CD14-positive monocyte (primary cell): Measurements from ENCODE around the gene DIDO1. TPM values are rescaled to one million over a fixed set of nuclear protein-coding genes. Genes with fewer than 3 reads are reported as not detected.
A peak's percentile ranks its signal among the peaks of the same experiment; 100 is the strongest.

Experiments used
- DNase-seq, 3 donors: peaks; one replicate each; pipeline ENCODE4 v3.0.0-alpha.2; 2011 to 2022
- H2AFZ ChIP-seq: 2 replicates; pipeline ENCODE4 v1.6.0; 2012; ENCODE audit warnings: mild to moderate bottlenecking, low read depth, low read length, inconsistent platforms; ENCODE audit not compliant: insufficient read depth, poor library complexity, severe bottlenecking
- H3K27ac ChIP-seq, 2 donors: 1 replicate in 1 of 2; 2 replicates in 1 of 2; pipeline ENCODE4 v1.5.1; 2012 to 2013; ENCODE audit warnings: low read length in 2 of 2, control low read depth in 1 of 2, inconsistent platforms in 1 of 2, low read depth in 1 of 2, mild to moderate bottlenecking in 1 of 2
- H3K27me3 ChIP-seq, 2 donors: one replicate each; pipeline versions ENCODE4 v1.6.0 to v1.6.1; 2011 to 2013; ENCODE audit warnings: low read length in 2 of 2; ENCODE audit not compliant: control insufficient read depth in 2 of 2, insufficient read depth in 2 of 2
- H3K36me3 ChIP-seq, 2 donors: replicated peaks in 1 of 2; 1 replicate in 1 of 2; 2 replicates in 1 of 2; pipeline versions ENCODE4 v1.5.1 to v1.6.1; 2012 to 2013; ENCODE audit warnings: low read length in 2 of 2, control low read depth in 1 of 2, inconsistent platforms in 1 of 2, mild to moderate bottlenecking in 1 of 2; ENCODE audit not compliant: insufficient read depth in 2 of 2, control insufficient read depth in 1 of 2
- H3K4me1 ChIP-seq, 2 donors: 1 replicate in 1 of 2; 2 replicates in 1 of 2; pipeline versions ENCODE4 v1.5.1 to v1.6.1; 2012 to 2013; ENCODE audit warnings: low read length in 2 of 2, control low read depth in 1 of 2, inconsistent platforms in 1 of 2, mild to moderate bottlenecking in 1 of 2, moderate library complexity in 1 of 2; ENCODE audit not compliant: insufficient read depth in 2 of 2, control insufficient read depth in 1 of 2
- H3K4me2 ChIP-seq: replicated peaks from 2 replicates; pipeline ENCODE3; 2012; ENCODE audit warnings: low read length, moderate library complexity, mild to moderate bottlenecking; ENCODE audit not compliant: poor library complexity, severe bottlenecking; ENCODE audit errors: extremely low read depth
- H3K4me3 ChIP-seq, 3 experiments: fragments of 200-600 bp in 1 of 3; sonication (generic) in 1 of 3; replicated peaks in 1 of 3; 1 replicate in 2 of 3; 2 replicates in 1 of 3; pipeline ENCODE4 v1.5.1; 2011 to 2013; ENCODE audit warnings: low read length in 3 of 3, mild to moderate bottlenecking in 3 of 3, control low read depth in 2 of 3, low read depth in 2 of 3, inconsistent platforms in 1 of 3, moderate library complexity in 1 of 3
- H3K79me2 ChIP-seq: 2 replicates; pipeline ENCODE4 v1.6.0; 2012; ENCODE audit warnings: mild to moderate bottlenecking, control low read depth, inconsistent platforms, low read length, moderate library complexity; ENCODE audit not compliant: insufficient read depth
- H3K9ac ChIP-seq: 2 replicates; pipeline ENCODE4 v1.6.0; 2017; ENCODE audit warnings: low read length, mild to moderate bottlenecking; ENCODE audit not compliant: insufficient read depth, poor library complexity, severe bottlenecking
- H3K9me3 ChIP-seq, 2 donors: replicated peaks in 1 of 2; 1 replicate in 1 of 2; 2 replicates in 1 of 2; pipeline versions ENCODE4 v1.5.1 to v1.6.1; 2012 to 2013; ENCODE audit warnings: low read length in 2 of 2, control low read depth in 1 of 2; ENCODE audit not compliant: control insufficient read depth in 1 of 2, insufficient read depth in 1 of 2
- H4K20me1 ChIP-seq: 2 replicates; pipeline ENCODE4 v1.6.0; 2012; ENCODE audit warnings: mild to moderate bottlenecking, low read length, control low read depth, moderate library complexity; ENCODE audit not compliant: insufficient read depth
- H3K27ac Mint-ChIP-seq, 7 donors: one replicate each; pipeline ENCODE4 v1.8.0; 2020; ENCODE audit warnings: mild to moderate bottlenecking in 7 of 7, mixed read lengths in 7 of 7, moderate library complexity in 6 of 7, inconsistent platforms in 2 of 7
- H3K27me3 Mint-ChIP-seq, 3 donors: one replicate each; pipeline ENCODE4 v1.8.0; 2021 to 2022; ENCODE audit warnings: low read depth in 3 of 3, mild to moderate bottlenecking in 3 of 3, mixed read lengths in 3 of 3, moderate library complexity in 3 of 3, inconsistent platforms in 1 of 3
- H3K36me3 Mint-ChIP-seq, 2 donors: one replicate each; pipeline ENCODE4 v1.8.0; 2020; ENCODE audit warnings: mixed read lengths in 2 of 2, inconsistent platforms in 1 of 2, mild to moderate bottlenecking in 1 of 2
- H3K4me1 Mint-ChIP-seq: one replicate; pipeline ENCODE4 v1.8.0; 2020; ENCODE audit warnings: mild to moderate bottlenecking, mixed read lengths
- H3K4me3 Mint-ChIP-seq, 2 donors: one replicate each; pipeline ENCODE4 v1.8.0; 2020; ENCODE audit warnings: mild to moderate bottlenecking in 2 of 2, mixed read lengths in 2 of 2, moderate library complexity in 1 of 2
- H3K9me3 Mint-ChIP-seq, 7 donors: one replicate each; pipeline ENCODE4 v1.8.0; 2020 to 2022; ENCODE audit warnings: mixed read lengths in 7 of 7, mild to moderate bottlenecking in 6 of 7, moderate library complexity in 6 of 7, inconsistent platforms in 2 of 7
- CTCF ChIP-seq: fragments of 200-600 bp; IDR thresholded peaks from one replicate; pipeline ENCODE4 v1.8.0; 2022; ENCODE audit warnings: antibody characterized with exemption, mild to moderate bottlenecking
- WGBS: methylation state at CpG from one replicate; pipeline ENCODE4 v1.1.5; 2013; ENCODE audit warnings: missing lambda C conversion rate; ENCODE audit not compliant: insufficient coverage; 5-methylcytosine and 5-hydroxymethylcytosine counted together
- intact Hi-C, 2 donors: fragments of 100-400 bp; cut with micrococcal nuclease; formaldehyde crosslinking; loops; one replicate each; pipeline versions ENCODE4 v1.15.0 to v1.15.1; 2023
- polyA plus RNA-seq, 3 donors: library from polyadenylated mRNA; depleted of rRNA in 1 of 3; unstranded in 2 of 3; stranded (reverse) in 1 of 3; fragments of 300-500 nt in 2 of 3; fragments of >200 nt in 1 of 3; fragmentation: Illumina TruSeq in 2 of 3; gene quantifications; 1 replicate in 2 of 3; 2 replicates in 1 of 3; pipeline ENCODE4 v1.2.3, GENCODE V29; 2012 to 2021

The DIDO1 gene
- polyA plus RNA-seq, 3 donors = 8.5 to 23.8 (median 12.9) TPM

GRCh38 chr20:62872184-62872847 lies 54.0 kb downstream of the DIDO1 start:
- Histone ChIP-seq H3K9me3 (no peaks in the 10 kb centered on the region), H3K79me2 (no peaks in the 10 kb centered on the region), H3K4me2 (no peak overlapping the region), H4K20me1 (no peaks in the 10 kb centered on the region), H3K36me3 (no peaks in the 10 kb centered on the region), H3K27me3 (no peaks in the 10 kb centered on the region), H3K4me1 (no peaks in the 10 kb centered on the region), H3K27ac (no peak overlapping the region), H3K9ac (no peak overlapping the region), H2AFZ (no peak overlapping the region), H3K4me3 (no peak overlapping the region)
- peaks cover 19% of the 10 kb centered on the region for H3K4me1 Mint-ChIP-seq
- H3K4me3 Mint-ChIP-seq = no peak overlapping the region
- H3K27me3 Mint-ChIP-seq = peaks cover 4 to 26% (median 13%) of the 10 kb centered on the region in 3 donors
- intact Hi-C loops = no loop called here
- TF ChIP-seq CTCF = no peak
- peaks cover 0 to 6% (median 0%) of the 10 kb centered on the region in 7 donors for H3K9me3 Mint-ChIP-seq
- WGBS = 89% methylated on average over 12 of the region's 18 CpGs
- H3K36me3 Mint-ChIP-seq = no peaks in the 10 kb centered on the region
- H3K27ac Mint-ChIP-seq = peak overlapping the region in 1 of 7 donors; percentile 14
- DNase-seq = no peak

- Histone ChIP-seq H2AFZ (no peak overlapping the region), H3K79me2 (peaks cover 13% of the 10 kb centered on the region), H3K4me3 (no peak overlapping the region), H3K9me3 (peaks cover 2 to 4% of the 10 kb centered on the region in 2 donors), H3K27ac (no peak overlapping the region), H3K9ac (no peak overlapping the region), H3K4me2 (no peak overlapping the region), H3K27me3 (peaks cover 8 to 12% of the 10 kb centered on the region in 2 donors), H3K4me1 (peaks cover 10 to 13% of the 10 kb centered on the region in 2 donors), H3K36me3 (no peaks in the 10 kb centered on the region), H4K20me1 (peaks cover 11% of the 10 kb centered on the region)
- Mint-ChIP-seq H3K4me1 (peaks cover 13% of the 10 kb centered on the region), H3K9me3 (peaks cover 3 to 15% (median 4%) of the 10 kb centered on the region in 7 donors), H3K36me3 (peaks cover 7 to 13% of the 10 kb centered on the region in 2 donors), H3K4me3 (no peak overlapping the region), H3K27ac (no peak overlapping the region), H3K27me3 (peaks cover 20 to 34% (median 29%) of the 10 kb centered on the region in 3 donors)
- intact Hi-C loops = loop anchor here in 1 of 2 donors (5.0 kb wide), 2 partner anchors 262 to 797 kb away; partner anchors contain the start of gene TAF4
- no peak for TF ChIP-seq CTCF
- 93% methylated on average over 2 of the region's 7 CpGs for WGBS
- DNase-seq = no peak
These were observed 62.1 kb downstream of the DIDO1 start for GRCh38 chr20:62864207-62864606.
